ENCODE measurements around the gene CYSRT1.

Gene CYSRT1, protein sequence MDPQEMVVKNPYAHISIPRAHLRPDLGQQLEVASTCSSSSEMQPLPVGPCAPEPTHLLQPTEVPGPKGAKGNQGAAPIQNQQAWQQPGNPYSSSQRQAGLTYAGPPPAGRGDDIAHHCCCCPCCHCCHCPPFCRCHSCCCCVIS

GRCh38 chr9:137224830-137225694, at the start of gene CYSRT1:
CYSRT1 (plus strand) TSS chr9:137225174; CDS start chr9:137225622, 448 bp downstream.
- no peak for DNase-seq

DNA sequence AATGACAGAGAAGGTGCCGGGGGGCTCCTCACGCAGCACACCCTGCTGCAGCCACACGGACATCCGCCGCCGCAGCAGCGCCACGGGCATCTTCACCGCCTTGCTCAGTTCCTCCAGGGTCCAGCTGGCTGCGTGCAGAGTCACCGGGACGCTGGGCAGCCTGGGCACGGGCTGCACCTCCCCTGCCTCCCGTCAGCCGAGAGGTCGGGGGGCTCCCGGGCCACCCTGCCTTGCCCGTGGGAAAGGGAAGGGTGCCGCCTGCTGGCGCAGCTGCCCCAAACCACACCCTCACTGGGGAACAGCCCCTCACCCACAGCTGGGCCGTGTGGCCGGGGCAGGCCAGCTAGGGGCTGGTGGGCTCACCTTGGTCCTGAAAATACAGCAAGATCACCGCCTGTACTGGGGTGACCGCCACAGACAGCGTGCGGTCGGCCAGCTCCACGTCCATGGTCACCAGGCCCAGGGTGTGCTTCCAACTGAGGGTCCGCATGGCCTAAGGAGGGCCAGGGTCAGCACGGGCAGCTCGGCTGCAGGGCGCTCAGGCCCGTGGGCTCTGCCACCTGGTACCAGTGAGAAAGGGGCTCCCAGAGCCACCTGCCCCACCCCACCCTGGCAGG, 49.5 kb upstream of the CYSRT1 start:
- DNase-seq = no peak

DNA sequence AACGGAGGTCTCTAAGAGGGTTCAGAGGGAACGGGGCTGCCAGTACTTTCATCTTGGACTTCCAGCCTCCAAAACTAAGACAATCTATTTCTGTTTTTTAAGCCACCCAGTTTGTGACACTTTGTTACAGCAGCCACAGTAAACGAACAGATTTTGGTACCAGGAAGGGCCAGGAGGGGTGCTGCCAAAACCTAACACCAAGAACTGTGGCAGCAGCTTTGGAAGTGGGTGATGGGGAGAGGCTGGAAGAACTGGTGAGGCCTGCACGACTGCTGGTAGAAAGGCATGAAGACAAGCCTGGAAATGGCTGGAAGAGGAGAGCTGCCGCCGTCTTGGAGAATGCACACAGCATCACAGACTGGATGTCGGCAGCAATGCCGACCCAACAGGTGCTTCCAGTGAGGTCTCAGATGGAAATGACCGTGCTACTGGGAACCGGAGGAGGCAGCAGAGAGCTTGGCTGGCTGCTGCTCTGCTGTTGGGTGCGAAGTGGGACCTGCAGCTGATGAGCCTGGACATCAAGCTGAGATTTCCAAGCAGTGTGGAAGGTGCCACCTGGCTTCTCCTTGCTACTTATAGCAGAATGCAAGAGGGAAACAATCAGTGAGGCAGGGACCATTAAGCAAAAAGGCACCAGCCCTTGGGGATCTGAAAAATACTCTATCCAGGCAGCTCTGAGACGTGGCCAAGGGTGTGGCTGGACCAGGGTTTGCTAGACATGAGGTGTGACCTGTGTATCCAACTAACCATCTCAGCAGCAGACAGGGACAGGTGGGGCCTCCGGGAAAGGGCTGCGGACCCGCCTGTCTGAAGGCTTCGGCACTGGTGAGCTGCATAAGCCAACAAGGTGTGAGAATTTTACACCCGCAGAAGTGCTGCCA, 48.4 kb upstream of the CYSRT1 start:
- no peak for DNase-seq

DNA sequence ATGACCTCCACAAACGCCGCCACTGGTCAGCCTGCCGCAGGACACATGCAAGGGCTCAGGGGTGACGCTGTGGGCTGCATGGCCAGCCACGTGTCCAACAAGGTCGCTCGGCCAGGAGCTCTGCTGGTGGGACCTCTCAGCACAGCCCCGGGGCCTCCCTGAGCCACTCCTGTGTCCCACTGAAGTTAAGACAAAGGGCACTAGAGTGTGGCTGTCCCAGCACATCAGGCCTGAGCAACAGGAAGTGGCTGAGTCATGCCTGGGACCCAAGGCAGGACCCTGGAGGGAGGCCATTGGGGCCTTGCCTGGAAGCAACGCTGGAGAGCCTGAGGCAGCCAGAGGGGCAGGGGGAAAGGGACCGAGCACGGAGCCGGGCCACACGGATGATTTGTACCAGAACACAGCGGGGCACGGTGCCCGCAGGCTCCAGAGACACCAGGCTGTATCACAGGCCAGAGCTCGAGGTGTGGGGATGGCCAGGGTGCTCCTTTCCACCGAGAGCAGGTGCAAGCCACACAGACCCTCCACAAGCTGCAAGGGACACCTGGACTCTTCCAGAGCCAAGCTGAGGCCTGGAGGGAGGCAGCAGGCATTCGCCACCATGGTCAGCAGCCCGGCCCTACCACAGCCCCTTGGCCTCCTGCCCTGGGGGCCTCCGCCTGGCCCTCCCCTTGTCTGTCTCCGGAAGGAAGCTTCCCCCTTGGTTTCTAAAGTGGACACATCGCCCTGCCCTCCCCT, 46.6 kb upstream of the CYSRT1 start:
- no peak for DNase-seq

DNA sequence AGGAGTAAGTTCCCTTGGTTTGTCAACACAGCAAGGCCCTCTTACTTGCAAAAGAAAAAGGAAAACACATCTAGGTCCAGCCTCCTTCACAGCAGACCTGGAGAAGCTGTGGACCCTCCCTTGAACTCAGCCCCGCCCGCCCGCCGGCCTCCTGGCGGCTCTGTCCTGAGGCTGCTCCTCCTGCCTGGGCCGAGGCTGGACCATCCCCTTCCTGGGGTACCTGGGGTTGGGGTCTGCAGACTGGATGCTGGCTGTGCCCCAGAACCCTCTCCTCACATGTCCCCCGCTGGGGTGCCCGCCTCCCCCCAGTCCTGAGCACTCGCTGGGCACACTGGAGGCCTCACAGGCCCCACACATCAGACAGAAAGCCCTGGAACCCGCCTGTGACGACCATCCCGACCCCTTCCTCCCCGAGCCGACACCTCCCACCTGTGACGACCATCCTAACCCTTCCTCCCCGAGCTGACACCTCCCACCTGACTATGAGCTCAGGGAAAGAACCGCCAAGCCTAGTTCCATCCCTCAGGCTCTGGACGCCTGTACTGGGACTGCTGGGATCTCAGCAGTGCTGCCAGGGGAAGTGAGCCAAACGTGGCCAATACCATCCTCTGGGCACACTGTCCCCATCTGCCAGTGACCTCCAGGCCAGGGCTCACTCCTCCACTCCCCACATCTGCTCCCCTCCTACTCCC, 45.9 kb upstream of the CYSRT1 start:
- no peak for DNase-seq

GRCh38 chr9:137179761-137180160, 45.2 kb upstream of the CYSRT1 start:
- no peak for DNase-seq

GRCh38 chr9:137180491-137180890, 44.5 kb upstream of the CYSRT1 start:
- DNase-seq = no peak

- no peak for DNase-seq
These were observed 43.3 kb upstream of the CYSRT1 start for GRCh38 chr9:137181680-137182079.

- no peak for DNase-seq
These were observed 42.1 kb upstream of the CYSRT1 start for GRCh38 chr9:137182836-137183235.

GRCh38 chr9:137183980-137184595, 40.9 kb upstream of the CYSRT1 start:
- DNase-seq = no peak

- no peak for DNase-seq
These were observed 39.9 kb upstream of the CYSRT1 start for GRCh38 chr9:137184881-137185660.

DNA sequence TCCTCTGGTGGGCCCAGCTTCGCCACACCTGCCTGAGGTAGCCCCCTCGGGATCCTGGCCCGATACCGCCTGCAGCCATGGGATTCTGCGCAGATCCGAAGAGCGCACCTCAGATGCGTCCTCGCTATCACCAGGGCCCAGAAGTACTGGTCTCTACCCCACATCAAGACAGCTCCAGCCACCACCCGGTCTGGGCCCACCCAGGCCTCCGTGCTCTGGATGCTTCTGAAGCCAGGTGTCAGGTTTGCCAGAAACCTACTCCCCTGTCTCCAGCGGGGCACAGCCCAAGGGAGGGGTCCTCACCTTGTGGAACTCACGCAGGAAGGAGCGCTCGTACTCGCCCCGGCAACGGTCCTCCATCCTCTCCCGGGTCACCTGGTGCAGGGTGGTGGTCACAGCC, 39.1 kb upstream of the CYSRT1 start:
- no peak for DNase-seq

DNA sequence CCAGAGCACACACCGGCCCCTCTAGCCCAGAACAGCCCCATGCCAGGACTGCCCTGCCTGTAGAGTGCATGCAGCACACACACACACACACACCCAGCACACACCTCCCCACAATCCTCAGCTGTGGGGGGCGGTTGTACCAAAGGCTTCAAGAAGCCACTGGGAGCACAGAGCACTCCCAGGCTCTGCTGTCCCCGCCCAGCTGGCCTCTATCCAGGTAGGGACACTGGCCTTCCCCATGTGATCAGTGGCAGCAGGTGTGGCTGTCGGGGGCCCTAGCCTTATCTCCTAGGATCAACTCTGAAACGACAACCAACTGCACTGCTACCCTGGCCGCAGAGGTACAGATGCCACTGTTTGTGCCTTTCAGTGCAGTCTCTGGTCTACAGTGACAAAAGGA, 38.6 kb upstream of the CYSRT1 start:
- DNase-seq = no peak

GRCh38 chr9:137187386-137187785, 37.6 kb upstream of the CYSRT1 start:
- no peak for DNase-seq

- DNase-seq = no peak
These were observed 36.9 kb upstream of the CYSRT1 start for GRCh38 chr9:137188086-137188489.

DNA sequence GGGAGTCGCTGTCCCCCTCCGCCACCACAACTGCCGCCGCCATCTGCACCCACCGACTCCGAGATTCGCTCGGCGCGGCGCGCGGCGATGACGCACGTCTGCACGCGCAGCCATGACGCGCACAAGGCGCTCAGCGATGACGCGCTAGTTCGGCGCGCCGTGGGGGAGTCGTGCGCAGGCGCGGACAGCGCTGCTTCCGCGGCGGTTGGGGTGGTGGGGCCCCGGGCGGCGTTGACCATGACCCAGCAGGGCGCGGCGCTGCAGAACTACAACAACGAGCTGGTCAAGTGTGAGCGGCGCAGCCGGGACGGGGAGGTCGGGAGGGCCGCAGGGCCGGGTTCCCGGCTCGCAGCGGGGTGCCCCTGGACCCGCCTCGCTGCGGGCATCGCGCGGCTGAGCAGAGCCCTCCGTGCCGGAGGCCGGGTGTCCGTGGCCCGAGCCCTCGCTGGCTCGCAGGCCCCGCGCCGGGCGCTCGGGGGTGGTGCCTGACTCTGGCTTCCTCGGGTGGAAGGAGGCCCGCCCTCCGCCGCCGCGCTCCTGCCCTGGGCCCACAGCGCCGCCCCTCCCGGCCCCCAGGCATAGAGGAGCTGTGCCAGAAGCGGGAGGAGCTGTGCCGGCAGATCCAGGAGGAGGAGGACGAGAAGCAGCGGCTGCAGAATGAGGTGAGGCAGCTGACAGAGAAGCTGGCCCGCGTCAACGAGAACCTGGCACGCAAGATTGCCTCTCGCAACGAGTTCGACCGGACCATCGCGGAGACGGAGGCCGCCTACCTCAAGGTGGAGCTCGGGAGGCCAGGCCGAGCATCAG, 36.3 kb upstream of the CYSRT1 start, which contains the start of the genes ANAPC2 and SSNA1:
ANAPC2 (minus strand) TSS at position 71 of the 807 bp plus-strand sequence; CDS start at position 43, 28 bp downstream.
SSNA1 (plus strand) TSS at position 187 of the 807 bp plus-strand sequence; CDS start at position 238, 51 bp downstream.
- DNase-seq = peak; percentile 88

- DNase-seq = no peak
These were observed 35.4 kb upstream of the CYSRT1 start for GRCh38 chr9:137189297-137190295.

DNA sequence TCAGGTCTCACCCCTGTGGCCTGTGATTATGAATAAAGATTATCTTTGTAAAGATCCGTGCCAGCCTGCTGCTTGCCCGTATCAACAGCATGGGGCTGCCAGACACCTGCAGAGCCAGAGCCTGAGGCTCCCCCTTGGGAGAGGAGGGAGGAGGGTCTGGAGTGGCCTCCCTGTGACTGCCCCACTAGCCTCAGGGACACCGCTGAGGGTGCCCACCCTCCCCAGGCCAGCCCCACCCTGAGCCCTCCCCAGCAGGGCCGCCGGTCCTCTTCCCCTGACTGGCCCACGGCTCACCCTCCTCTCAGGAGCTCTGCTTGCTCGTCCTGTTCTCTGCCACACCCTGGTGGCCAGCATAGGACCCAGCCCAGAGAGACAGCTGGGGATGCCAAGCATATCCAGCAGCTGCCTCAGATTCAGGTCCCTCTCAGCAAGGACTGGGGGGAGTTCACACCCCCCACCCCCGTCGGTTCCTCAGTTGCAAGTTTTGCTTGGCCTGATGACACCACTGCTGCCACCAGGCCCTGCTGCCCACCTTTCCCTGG, 34.6 kb upstream of the CYSRT1 start:
- DNase-seq = no peak
